Liver (tissue), 3 donors: ENCODE measurements around the gene CRK.
"Not testable (repeated sequence)": the region's sequence is repeated elsewhere in the genome, so short reads cannot be mapped to it uniquely, and the experiment has no call there.

Experiments used
- GABPA ChIP-seq, 2 donors: IDR thresholded peaks in 1 of 2; conservative IDR thresholded peaks in 1 of 2; 2 replicates each; pipeline ENCODE4 v1.6.1; 2016; ENCODE audit warnings: antibody characterized with exemption in 2 of 2, mild to moderate bottlenecking in 1 of 2, moderate library complexity in 1 of 2
- REST ChIP-seq: IDR thresholded peaks from 2 replicates; pipeline ENCODE4 v1.6.1; 2016; ENCODE audit warnings: antibody characterized with exemption, mild to moderate bottlenecking
- TAF1 ChIP-seq: conservative IDR thresholded peaks from 2 replicates; pipeline ENCODE4 v1.6.1; 2016; ENCODE audit warnings: antibody characterized with exemption, mild to moderate bottlenecking
- TF ChIP-seq, protein P1 (sequence below): fragments of 150-350 bp; IDR thresholded peaks from 2 replicates; pipeline ENCODE4 v1.5.1; 2017; ENCODE audit warnings: improper control_type of control experiment, low read depth, low read length; ENCODE audit not compliant: missing input control
- donor health status: healthy.
- donor health status: healthy.

- TF ChIP-seq, protein P1, sequence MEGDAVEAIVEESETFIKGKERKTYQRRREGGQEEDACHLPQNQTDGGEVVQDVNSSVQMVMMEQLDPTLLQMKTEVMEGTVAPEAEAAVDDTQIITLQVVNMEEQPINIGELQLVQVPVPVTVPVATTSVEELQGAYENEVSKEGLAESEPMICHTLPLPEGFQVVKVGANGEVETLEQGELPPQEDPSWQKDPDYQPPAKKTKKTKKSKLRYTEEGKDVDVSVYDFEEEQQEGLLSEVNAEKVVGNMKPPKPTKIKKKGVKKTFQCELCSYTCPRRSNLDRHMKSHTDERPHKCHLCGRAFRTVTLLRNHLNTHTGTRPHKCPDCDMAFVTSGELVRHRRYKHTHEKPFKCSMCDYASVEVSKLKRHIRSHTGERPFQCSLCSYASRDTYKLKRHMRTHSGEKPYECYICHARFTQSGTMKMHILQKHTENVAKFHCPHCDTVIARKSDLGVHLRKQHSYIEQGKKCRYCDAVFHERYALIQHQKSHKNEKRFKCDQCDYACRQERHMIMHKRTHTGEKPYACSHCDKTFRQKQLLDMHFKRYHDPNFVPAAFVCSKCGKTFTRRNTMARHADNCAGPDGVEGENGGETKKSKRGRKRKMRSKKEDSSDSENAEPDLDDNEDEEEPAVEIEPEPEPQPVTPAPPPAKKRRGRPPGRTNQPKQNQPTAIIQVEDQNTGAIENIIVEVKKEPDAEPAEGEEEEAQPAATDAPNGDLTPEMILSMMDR = not testable (repeated sequence)
- TF ChIP-seq REST; GABPA (IDR thresholded peaks at IDR 0.05 in 1 of 2, conservative IDR thresholded peaks at IDR 0.05 in 1 of 2); TAF1: not testable (repeated sequence)
Observed at GRCh38 chr17:1450261-1450660, 5.8 kb downstream of the CRK start.
